ENCODE measurements around the gene MAP3K13.

GRCh38 chr3:185411133-185411532 is 48.2 kb downstream of the MAP3K13 start:
- TF ChIP-seq SP1 (IDR thresholded peaks at IDR 0.05) = no peak
- TF ChIP-seq NFRKB (IDR thresholded peaks at IDR 0.05) = no peak
- TF ChIP-seq BHLHE40 (IDR thresholded peaks at IDR 0.05; ENCODE audit: borderline replicate concordance) = no peak
- no peak for TF ChIP-seq SUZ12 (IDR thresholded peaks at IDR 0.05)

All from HEK293T (cell line).